Lower lobe of right lung (tissue), 2 donors: ENCODE results near the gene ZFYVE27. TPM values are rescaled to one million over a fixed set of nuclear protein-coding genes. Genes with fewer than 3 reads are reported as not detected.
A peak's percentile ranks its signal among the peaks of the same experiment; 100 is the strongest.

Experiments used
- ATAC-seq, 2 donors: fragments of 200-7000 bp; cut with Tn5 transposase; one replicate each; pipeline ENCODE4 v1.9.1; 2020 to 2022; ENCODE audit warnings: mild to moderate bottlenecking in 2 of 2, moderate library complexity in 2 of 2
- DNase-seq: peaks from one replicate; pipeline ENCODE4 v3.0.0-alpha.2; 2020
- H3K27ac ChIP-seq: fragments of 200-600 bp; one replicate; pipeline ENCODE4 v1.8.0; 2022
- H3K27me3 ChIP-seq: fragments of 200-600 bp; one replicate; pipeline ENCODE4 v1.8.0; 2022; ENCODE audit warnings: low read depth
- H3K36me3 ChIP-seq: fragments of 200-600 bp; one replicate; pipeline ENCODE4 v1.8.0; 2022; ENCODE audit warnings: mild to moderate bottlenecking
- H3K4me1 ChIP-seq: fragments of 200-600 bp; one replicate; pipeline ENCODE4 v1.8.0; 2022
- H3K4me3 ChIP-seq: fragments of 200-600 bp; one replicate; pipeline ENCODE4 v1.8.0; 2022; ENCODE audit warnings: mild to moderate bottlenecking
- H3K9me3 ChIP-seq: fragments of 200-600 bp; one replicate; pipeline ENCODE4 v1.8.0; 2022
- intact Hi-C: fragments of 100-400 bp; cut with DNase I; formaldehyde crosslinking; loops from one replicate; pipeline ENCODE4 v1.11.0; 2022
- total RNA-seq: library from RNA; stranded (reverse); fragmentation: NEBNext Ultra II Directional; extraction: Animal tissue kit (Norgen Biotek cat#: 25700); gene quantifications from one replicate; pipeline ENCODE4 v1.2.1, GENCODE V29; 2021
- TF ChIP-seq, protein P1 (sequence below): fragments of 200-600 bp; IDR thresholded peaks from one replicate; pipeline ENCODE4 v1.8.0; 2022; ENCODE audit warnings: antibody characterized with exemption, mild to moderate bottlenecking
- donor health status: DM: no; HTN: yes; CAD: no; lungs with severe emphysema.

ZFYVE27 gene
- total RNA-seq, 1 donor from 2014 or later: 28.3 TPM

DNA sequence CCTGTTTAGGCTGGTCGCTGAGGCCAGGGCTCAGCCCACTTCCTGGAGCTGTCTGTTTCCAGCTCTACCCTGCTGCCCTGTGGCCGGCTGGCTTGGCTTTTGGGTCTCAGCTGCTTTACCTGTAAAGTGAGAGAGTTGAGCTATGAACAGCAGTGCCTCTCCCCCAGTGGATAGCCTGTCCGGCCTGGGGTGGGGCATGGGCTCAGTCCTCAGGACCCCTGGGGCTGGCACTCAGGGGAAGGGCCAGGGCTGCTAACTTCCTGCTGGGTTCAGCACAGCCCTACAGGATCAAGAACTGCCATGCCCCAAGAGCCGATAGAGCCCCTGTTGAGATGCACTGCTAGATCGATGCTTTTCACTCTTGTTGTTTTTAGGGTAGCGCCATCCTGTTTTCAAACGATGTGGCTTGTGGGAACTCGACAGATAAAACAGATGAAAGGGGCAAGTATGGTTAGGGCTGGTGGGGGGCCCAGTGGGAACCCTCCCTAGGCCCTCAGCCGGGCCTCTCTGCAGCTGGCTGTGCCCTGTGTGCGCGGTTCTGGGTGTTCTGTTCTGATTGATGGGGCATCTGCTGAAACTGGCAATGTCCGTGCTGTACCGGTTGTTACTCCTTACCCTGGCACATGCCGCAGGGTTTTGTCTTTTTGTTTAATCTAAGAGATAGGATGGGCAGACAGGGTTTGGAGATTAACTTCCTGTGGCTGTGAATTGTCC is 44.8 kb downstream of the ZFYVE27 start:
- Histone ChIP-seq H3K36me3 (no peaks in the 10 kb centered on the region), H3K27ac (no peak overlapping the region), H3K27me3 (no peaks in the 10 kb centered on the region), H3K4me1 (peaks cover 29% of the 10 kb centered on the region), H3K9me3 (no peaks in the 10 kb centered on the region), H3K4me3 (no peak overlapping the region)
- DNase-seq (no peak), ATAC-seq (no peak)
- intact Hi-C loops: no loop called here
- TF ChIP-seq, protein P1, sequence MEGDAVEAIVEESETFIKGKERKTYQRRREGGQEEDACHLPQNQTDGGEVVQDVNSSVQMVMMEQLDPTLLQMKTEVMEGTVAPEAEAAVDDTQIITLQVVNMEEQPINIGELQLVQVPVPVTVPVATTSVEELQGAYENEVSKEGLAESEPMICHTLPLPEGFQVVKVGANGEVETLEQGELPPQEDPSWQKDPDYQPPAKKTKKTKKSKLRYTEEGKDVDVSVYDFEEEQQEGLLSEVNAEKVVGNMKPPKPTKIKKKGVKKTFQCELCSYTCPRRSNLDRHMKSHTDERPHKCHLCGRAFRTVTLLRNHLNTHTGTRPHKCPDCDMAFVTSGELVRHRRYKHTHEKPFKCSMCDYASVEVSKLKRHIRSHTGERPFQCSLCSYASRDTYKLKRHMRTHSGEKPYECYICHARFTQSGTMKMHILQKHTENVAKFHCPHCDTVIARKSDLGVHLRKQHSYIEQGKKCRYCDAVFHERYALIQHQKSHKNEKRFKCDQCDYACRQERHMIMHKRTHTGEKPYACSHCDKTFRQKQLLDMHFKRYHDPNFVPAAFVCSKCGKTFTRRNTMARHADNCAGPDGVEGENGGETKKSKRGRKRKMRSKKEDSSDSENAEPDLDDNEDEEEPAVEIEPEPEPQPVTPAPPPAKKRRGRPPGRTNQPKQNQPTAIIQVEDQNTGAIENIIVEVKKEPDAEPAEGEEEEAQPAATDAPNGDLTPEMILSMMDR: no peak

DNA sequence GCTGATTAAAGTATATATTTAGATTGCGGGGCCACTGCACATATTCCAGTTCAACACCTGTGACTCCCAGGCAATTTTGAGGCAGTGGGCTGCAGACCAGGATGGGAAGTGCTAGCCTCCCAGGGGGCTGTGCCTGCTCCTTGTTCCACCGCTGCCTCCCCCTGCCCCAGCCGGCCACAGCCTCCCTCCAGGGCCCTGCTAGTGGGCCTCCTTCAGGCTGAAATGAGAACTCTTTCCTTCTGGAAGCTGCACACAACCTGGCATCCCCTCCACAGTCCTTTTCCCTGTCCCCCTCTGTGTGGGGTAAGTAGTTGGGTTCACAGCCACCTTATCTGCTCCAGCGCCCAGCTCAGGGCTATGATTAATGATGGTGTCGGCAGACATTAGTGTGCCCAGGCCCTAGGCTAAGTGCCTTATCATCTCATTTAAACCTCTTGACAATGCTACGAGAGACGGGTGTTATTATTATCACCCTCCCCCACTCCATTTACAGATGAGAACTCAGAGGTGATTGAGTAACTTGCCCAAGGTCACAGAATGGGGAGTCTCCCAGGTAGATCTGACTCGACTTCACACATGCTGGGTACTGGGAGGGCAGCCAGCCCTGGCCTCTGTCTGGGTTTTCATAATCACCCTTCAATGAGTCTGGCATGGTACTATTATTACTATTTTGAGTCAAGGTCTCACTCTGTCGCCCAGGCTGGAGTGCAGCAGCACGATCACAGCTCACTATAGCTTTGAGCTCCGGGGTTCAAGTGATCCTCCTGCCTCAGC is 45.7 kb downstream of the ZFYVE27 start:
- Histone ChIP-seq H3K27me3 (no peaks in the 10 kb centered on the region), H3K4me3 (no peak overlapping the region), H3K36me3 (no peaks in the 10 kb centered on the region), H3K9me3 (no peaks in the 10 kb centered on the region), H3K27ac (no peak overlapping the region), H3K4me1 (peaks cover 29% of the 10 kb centered on the region)
- TF ChIP-seq, protein P1: no peak
- intact Hi-C loops: no loop called here
- ATAC-seq (no peak), DNase-seq (no peak)

DNA sequence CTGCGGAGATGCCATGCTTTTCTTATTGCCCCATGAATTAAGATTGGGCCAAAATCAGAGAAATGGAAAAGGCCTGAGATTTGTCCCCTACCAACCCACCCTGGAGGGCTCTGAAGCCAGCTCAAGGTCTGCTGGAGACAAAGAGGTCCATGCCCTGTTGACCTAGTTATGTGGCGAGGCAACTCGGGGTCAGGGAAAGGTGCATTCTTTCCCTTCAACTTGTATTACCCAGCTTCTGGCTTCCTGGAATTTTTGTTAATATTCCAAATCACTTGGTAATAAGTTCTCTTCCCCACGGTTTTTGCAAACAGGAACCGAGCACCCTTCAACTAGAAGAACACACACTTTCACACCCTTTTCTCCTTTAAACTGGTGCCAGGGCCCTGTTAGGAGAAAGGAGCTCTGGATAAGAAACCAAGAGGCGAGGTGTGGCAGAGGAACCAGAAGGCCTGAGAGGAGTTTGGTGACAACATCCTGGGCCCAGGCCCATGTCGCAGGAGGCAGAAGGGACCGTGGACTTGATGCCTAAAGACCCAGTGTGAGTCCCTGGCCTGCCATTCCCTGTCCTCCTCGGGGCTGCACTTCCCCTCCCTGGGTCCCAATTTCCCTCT is 47.4 kb downstream of the ZFYVE27 start:
- TF ChIP-seq, protein P1: no peak

DNA sequence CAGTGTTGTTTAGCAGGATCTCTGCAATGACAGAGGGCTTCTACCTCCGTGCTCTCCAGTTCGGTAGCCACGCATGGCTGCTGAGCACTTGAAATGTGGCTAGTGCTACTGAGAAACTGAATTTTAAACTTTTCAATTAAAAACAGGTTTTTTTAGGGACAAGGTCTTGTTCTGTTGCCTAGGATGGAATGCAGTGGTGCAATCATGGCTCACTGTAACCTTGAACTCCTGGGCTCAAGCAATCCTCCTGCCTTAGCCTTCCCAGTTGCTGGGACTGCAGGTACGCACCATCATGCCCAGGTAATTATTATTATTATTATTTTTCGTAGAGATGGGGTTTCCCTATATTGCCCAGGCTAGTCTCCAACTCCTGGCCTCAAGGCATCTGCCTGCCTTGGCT is 48.3 kb downstream of the ZFYVE27 start:
- Histone ChIP-seq H3K4me3 (no peak overlapping the region), H3K27me3 (no peaks in the 10 kb centered on the region), H3K27ac (peak overlapping the region; percentile 77), H3K36me3 (no peaks in the 10 kb centered on the region), H3K9me3 (no peaks in the 10 kb centered on the region), H3K4me1 (peaks cover 36% of the 10 kb centered on the region)
- intact Hi-C loops: no loop called here
- TF ChIP-seq, protein P1: no peak
- DNase-seq (no peak), ATAC-seq (no peak)

More for the DNA sequence above, 47.4 kb downstream of the ZFYVE27 start:
- intact Hi-C loops: no loop called here
- ATAC-seq: peak; percentile 85 to 86
- Histone ChIP-seq H3K9me3 (no peaks in the 10 kb centered on the region), H3K36me3 (no peaks in the 10 kb centered on the region), H3K27me3 (no peaks in the 10 kb centered on the region), H3K4me1 (peaks cover 35% of the 10 kb centered on the region), H3K4me3 (no peak overlapping the region), H3K27ac (peak overlapping the region; percentile 77)
- peak; percentile 65 for DNase-seq

DNA sequence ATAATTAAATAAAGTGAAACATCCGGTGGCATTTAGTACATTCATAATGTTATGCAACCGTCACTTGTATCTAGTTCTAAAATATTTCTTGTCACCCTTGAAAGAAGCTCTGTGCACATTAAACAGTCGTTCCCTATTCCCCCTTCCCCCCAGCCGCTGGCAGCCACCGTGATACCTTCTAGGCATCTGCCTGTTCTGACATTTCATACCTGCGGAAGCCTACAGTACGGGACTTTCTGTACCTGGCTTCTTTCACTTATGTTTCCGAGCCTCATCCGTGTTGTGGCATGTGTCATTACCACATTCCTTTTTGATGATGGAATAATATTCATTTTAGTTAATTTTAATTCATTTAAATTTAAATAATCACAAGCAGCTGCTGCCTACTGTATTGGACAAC is 48.8 kb downstream of the ZFYVE27 start:
- ATAC-seq (no peak), DNase-seq (no peak)
- no peak overlapping the region for H3K27ac ChIP-seq
- no peaks in the 10 kb centered on the region for H3K27me3 ChIP-seq
- no peaks in the 10 kb centered on the region for H3K36me3 ChIP-seq
- TF ChIP-seq, protein P1: no peak
- intact Hi-C loops: no loop called here
- no peaks in the 10 kb centered on the region for H3K9me3 ChIP-seq
- peaks cover 36% of the 10 kb centered on the region for H3K4me1 ChIP-seq
- H3K4me3 ChIP-seq: no peak overlapping the region
